ENCODE data around the gene SIGLEC10.

DNA sequence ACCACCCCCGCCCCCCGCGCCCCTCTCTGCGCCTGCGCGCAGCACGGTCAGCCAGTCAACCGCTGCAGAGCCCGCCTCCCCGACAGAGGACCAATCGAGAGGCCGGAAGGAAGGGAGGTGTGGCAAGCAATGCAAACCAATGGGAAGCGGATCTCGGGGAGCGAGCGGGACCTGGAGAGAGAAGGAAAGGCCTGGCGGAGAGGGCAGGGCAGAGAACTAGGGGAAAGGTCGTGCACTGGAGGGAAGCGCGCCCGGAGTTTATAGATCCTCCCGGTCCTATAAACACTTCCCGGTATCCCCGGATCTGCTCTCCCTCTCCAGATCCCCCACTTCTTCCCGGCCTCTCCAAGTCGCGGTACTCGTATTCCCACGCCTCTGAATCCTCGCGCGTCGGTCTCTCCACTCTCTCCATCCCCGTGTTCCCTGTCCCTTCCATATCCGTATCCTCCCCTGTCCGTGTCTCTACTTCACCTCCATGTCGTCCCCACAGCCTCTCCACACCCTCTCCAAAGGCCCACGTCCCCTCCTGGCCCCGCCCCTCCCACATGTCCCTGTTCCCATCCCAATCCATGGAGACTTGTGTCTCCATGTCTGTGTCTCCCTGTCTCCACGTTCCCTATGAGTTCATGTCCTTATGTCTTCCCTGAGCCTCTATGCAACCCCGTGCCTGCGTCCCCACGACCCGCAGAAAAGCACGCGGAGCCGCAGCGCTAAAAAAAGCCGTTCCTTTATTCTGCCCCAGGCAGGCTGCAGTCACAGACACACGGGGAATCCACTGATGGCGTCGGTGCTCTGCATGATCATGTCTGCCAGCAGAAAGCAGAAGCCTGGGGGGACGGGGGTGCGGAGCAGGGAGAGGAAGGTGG, 50.8 kb downstream of the SIGLEC10 start:
- TF ChIP-seq, protein P1, sequence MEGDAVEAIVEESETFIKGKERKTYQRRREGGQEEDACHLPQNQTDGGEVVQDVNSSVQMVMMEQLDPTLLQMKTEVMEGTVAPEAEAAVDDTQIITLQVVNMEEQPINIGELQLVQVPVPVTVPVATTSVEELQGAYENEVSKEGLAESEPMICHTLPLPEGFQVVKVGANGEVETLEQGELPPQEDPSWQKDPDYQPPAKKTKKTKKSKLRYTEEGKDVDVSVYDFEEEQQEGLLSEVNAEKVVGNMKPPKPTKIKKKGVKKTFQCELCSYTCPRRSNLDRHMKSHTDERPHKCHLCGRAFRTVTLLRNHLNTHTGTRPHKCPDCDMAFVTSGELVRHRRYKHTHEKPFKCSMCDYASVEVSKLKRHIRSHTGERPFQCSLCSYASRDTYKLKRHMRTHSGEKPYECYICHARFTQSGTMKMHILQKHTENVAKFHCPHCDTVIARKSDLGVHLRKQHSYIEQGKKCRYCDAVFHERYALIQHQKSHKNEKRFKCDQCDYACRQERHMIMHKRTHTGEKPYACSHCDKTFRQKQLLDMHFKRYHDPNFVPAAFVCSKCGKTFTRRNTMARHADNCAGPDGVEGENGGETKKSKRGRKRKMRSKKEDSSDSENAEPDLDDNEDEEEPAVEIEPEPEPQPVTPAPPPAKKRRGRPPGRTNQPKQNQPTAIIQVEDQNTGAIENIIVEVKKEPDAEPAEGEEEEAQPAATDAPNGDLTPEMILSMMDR (IDR thresholded peaks at IDR 0.05; ENCODE audit: insufficient read depth, low read length, poor library complexity, severe bottlenecking), result no peak
- no peak for TF ChIP-seq EZH2phosphoT487 (conservative IDR thresholded peaks at IDR 0.05; ENCODE audit: low read length)

Measured in SU-DHL-6 (cell line).